GM21447 (cell line): ENCODE data around the gene ENTREP1.
"Not testable (repeated sequence)": the region's sequence is repeated elsewhere in the genome, so short reads cannot be mapped to it uniquely, and the experiment has no call there.

Source experiments
- ATAC-seq: cut with Tn5 transposase; IDR thresholded peaks from one replicate; pipeline ENCODE4 v1.9.1; 2021; ENCODE audit not compliant: unreplicated experiment

ENTREP1 gene, protein sequence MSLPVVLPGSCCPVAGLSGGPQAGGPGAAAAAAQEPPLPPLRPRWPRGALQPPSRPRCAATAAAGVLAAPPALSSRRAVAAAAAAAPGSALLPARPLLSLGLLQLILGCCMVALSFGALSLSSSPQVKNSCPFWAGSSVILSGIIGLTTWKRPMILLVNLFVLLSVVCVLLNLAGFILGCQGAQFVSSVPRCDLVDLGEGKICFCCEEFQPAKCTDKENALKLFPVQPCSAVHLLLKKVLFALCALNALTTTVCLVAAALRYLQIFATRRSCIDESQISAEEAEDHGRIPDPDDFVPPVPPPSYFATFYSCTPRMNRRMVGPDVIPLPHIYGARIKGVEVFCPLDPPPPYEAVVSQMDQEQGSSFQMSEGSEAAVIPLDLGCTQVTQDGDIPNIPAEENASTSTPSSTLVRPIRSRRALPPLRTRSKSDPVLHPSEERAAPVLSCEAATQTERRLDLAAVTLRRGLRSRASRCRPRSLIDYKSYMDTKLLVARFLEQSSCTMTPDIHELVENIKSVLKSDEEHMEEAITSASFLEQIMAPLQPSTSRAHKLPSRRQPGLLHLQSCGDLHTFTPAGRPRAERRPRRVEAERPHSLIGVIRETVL

DNA sequence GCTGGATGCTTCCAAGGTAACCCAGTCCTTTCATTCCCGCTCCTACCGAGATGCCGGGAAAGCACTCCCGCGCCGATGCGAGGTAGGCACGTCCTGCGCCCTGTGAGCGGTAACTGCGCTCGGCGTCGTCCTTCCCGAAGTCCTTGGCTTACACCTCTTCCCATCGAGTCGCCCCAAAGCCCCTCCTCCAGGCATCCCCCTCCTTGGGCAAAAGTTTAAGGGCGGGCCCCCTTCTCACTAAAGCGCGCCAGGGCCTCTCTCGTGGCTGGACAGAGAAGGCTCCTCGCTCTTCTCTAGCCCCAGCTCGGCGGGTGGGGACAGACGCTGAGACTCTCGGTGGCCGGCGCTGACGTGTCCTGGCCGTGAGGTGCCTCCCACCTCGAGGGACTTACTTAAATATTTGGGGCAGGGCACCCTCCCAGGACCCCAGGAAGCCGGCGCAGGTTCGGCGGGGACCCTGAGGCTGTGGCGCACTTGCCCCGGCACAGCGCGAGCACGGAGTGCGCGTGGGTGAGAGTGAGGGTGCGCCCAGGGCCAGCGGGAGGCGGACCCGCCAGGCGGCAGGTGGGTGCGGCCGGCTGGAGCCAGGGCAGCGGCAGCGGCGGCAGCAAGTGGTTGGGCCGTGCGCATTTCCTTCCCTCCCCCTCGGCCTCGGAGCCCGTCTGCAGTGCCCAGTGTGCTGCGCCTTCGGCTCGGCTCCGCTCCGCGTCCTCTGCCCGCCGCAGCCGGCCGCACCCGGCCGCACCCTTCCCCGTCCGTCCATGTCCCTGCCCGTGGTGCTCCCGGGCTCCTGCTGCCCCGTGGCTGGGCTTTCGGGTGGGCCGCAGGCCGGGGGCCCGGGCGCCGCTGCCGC, at the start of gene ENTREP1:
ENTREP1 (plus strand) TSS at position 667 of the 853 bp plus-strand sequence; CDS start at position 762, 95 bp downstream.
- ATAC-seq = peak; percentile 48

DNA sequence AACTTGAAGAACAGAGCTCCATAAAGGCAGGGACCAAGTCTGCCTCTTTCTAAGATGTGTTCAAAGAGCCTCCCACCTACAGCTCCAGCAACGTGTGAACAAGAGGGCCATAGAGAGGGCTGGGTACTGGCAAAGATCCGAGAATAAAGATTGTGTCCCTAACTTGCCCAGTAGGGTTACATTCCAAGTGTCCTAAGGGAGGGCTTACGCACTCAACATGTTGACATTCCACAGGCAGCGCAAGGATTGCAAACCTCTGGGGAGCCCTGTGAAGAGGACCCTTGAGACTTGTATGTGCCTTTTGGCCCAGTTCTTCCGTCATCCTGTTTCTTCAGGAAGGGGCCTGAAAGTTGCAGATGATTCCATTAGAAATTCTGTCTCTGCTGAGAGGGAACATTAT, 48.2 kb upstream of the ENTREP1 start:
- no peak for ATAC-seq

DNA sequence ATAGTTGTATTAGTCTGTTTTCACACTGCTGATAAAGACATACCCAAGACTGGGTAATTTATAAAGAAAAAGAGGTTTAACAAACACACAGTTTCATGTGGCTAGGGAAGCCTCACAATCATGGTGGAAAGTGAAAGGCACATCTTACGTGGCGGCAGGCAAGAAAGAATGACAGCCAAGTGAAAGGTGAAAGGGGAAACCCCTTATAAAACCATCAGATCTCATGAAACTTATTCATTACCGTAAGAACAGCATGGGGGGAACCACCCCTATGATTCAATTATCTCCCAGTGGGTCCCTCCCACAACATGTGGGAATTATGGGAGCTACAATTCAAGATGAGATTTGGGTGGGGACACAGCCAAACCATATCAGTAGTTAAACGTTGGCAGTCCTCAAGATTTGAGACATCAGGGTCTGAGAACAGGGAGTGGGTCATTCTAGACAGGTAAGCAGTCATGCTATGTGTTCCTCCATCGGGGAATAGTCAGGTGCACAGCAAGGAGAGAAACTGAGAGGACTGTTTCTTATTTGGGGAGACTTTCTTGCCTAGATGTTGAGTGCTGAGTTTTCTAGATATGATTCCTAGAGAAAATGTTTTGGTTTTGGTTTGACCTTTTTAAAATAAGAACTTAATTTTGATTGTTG, 45.8 kb upstream of the ENTREP1 start:
- peak; percentile 90 for ATAC-seq

DNA sequence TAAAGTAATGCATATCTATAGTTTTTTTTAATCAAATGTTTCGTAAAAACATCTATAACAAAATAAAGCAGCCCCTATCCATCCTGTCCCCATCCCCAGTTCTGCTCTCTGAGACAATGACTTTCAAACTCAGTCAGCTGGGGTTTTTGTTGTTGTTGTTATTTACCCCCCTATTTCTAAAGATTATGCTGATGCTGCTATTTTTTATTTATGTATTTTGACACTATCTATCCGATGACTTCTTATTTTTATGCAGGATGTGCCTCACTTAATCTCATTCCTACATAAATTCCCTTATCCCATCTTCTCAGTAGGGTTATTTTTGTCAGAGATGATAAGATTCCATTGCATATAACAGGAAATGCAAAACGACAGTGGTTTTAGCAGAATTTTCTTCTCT, 45.3 kb upstream of the ENTREP1 start:
- no peak for ATAC-seq

DNA sequence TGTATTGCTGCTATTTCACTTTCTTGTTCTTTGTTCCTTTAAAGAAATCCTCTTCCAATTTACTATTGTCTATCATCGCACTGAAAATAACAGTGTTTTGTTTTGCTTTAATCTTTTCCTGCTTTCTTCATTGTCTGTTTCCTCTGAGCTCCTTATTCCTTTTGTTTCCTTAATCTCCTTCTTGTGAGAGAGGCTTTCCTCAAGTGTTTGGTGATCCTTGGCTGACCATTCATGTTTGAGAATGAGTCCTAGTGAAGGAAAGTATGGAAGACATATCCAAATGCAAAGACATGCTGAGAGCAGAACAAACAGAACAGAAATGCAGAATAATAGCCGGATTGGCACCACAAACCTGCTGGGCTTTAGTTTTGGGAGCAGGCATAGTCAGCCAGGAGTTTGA, 42.0 kb upstream of the ENTREP1 start:
- ATAC-seq = no peak

DNA sequence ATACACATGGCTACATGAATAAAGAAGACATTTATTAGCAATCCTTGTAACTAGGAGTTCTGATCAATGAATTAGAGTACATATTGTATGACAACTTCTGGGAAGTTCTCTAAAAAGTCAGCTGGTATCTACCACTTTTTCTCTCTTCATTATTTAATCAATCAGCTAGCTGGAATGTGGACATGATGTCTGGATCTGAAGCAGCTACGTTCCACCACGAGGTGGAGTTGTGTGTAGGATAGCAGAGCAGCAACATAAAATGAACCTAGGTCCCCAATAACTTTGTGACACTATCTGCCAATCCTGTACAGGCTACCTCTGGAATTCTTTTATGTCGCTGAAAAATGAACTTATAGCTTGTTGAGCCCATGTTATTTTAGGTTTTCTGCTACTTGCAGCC, 32.9 kb upstream of the ENTREP1 start:
- no peak for ATAC-seq

DNA sequence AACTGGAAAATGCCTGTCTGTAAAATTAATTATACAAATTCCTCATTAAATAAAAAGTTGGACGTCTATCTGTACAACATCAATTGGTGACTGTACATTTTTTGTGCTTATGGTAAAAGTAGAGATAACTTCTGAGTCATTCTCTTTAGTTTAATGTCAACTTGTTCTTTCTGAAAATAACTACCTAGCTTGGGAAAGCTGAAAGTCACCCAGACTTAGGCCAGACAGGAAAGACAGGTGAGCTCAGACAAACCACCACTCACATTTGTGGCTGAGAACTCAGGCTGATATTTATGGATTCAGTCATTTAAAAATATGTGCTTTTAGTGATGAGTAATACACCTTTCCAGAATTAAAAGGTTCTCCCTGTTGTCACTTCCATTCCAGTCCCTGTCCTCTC, 31.9 kb upstream of the ENTREP1 start:
- ATAC-seq = no peak

DNA sequence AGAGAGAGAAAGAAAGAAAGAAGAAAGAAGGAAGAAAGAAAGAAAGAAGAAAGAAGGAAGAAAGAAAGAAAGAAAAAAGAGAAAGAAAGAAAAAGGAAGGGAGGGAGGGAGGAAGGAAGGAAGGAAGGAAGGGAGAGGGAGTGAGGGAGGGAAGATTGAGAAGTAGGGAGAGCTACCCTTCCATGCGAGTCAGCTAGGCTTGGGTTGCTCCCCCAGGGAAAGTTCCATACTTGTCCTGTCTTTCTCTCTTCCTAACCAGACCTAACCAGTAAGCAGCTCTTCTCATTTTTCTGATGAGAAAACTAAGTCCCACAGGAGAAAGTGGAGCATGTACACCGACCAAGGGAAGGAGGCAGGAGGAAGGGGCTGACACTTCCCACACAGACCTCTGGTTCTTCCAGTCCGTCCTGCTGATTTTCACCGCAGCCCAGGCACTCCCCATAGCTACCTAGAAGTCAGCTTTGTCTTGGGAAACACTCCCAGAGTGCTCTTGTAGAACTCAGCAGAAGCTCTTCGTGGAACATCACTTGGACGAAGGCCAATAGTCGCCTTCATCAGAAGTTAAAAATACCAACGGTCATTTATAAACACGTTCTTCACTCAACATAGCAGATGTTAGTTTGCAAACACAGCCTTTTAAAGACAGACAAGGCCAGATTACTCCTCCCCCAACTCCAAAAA, 29.0 kb upstream of the ENTREP1 start:
- no peak for ATAC-seq

DNA sequence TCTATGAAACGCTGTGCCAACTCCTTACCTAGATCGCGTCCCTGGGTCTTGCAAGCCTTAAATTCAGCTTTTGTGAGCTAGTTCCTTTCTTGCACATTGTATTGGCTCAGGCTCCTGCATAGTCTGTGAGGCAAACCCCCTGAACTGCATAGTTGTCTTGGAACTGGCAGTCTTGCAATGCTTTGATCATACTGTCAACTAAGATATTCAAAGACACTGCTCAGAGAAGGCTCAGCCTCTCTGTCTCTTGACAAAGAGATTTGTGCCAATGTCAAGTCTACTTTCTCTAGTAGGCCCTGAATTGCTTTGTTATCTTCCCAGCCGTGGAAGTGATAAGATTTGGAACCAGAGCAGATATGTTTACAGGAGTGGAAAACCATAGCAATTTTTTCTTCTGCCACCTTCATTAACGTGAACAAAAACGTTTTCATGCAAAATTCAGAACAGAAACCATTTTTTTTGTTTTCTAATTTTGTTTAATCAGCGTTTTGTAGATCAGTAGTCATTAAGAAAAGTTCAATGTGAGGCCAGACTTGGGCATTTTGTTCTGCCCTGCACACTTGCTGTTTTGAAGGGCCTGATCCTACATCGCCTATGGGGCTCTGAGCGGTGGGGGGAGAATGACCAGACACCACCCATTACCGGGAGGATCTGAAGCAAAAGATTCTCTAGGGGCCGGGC, 27.6 kb upstream of the ENTREP1 start:
- ATAC-seq = no peak

DNA sequence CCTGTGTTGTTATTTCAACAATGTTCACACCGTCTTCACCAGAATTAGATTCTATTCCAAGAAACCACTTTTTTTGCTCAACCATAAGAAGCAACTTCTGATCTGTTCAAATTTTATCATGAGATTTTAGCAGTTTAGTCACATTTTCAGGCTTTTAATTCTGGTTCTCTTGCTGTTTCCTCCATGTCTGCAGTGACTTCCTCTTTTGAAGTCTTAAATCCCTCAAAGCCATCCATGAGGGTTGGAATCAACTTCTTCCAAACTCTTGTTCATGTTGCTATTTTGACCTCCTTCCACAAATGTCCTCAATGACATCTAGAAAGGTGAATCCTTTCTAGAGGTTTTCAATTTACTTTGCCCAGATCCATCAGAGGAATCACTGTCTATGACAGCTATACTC, 25.7 kb upstream of the ENTREP1 start:
- ATAC-seq = no peak

DNA sequence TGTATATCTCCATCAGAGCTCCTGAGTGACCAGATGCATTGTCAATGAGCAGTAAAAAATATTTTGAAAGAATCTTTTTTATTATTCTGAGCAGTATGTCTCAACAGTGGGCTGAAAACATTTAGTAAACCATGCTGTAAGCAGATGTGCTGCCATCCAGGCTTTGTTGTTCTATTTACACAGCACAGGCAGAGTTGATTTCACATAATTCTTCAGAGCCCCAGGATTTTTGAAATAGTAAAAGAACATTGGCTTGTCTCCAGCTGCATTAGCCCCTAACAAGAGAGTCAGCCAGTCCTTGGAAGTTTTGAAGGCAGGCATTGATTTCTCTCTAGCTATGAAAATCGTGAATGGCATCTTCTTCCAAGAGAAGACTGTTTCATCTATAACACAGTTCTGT, 25.2 kb upstream of the ENTREP1 start:
- ATAC-seq = no peak

DNA sequence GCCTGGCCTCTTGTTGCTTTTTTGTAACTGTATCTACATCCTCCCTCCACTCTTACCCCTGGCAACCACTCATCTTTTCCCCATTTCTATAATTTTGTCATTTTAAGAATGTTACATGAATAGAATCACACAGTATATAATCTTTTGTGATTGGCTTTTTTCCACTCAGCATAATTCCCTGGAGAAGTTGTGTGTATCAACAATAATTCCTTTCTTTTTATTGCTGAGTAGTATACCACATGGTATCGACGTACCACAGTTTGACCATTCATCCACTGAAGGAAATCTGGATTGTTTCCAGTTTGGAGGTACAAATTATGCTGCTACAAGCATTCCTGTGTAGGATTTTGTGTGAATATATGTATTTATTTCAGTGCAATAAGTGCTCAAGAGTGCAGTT, 21.7 kb upstream of the ENTREP1 start:
- no peak for ATAC-seq

DNA sequence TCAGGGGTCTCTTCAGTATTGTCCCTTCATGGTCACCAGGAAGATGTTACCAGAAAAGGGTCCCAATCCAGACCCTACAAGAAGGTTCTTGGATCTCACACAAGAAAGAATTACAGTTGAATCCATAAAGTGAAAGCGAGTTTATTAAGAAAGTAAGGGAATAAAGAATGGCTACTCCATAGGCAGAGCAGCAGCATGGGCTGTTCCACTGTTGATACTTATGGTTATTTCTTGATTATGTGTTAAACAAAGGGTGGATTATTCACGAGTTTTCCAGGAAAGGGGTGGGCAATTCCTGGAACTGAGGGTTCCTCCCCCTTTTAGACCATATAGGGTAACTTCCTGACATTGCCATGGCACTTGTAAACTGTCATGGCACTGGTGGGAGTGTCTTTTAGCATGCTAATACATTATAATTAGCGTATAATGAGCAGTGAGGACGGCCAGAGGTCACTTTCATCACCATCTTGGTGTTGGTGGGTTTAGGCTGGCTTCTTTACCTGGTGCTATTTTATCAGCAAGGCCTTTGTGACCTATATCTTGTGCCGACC, 18.0 kb upstream of the ENTREP1 start:
- not testable (repeated sequence) for ATAC-seq

DNA sequence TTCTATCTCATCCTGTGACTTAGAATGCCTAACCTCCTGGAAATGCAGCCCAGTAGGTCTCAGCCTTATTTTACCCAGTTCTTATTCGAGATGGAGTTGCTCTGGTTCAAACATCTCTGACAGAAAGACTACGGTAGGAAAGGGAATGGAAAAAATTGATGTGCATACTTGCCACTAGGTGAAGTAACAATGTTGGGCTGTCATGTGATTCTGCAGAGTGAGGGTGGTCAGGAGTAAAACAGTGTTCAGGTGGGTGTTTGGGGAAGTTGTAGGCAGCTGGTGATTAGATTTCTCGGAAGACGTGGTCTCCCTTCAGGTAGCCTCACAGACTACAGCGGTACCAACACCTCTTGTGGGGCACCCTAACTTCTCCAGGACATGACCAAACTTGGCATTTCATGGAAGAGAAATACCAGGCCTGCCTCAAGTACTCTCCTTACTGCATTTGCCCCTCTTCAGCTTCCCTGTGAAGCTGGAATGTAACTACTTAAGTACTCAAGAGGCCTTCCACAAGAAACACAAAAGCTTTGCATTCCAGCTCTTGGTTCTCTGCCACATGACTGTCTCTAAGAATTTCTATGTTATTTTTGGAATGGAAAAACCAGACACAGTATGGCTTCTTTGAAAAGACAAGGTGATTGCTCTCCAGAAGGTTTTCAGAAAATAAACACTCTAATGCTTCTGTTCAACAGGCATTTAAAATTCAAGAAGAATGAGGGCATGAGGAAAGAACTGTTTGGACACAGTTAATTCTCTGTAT, 17.4 kb upstream of the ENTREP1 start:
- ATAC-seq = no peak

DNA sequence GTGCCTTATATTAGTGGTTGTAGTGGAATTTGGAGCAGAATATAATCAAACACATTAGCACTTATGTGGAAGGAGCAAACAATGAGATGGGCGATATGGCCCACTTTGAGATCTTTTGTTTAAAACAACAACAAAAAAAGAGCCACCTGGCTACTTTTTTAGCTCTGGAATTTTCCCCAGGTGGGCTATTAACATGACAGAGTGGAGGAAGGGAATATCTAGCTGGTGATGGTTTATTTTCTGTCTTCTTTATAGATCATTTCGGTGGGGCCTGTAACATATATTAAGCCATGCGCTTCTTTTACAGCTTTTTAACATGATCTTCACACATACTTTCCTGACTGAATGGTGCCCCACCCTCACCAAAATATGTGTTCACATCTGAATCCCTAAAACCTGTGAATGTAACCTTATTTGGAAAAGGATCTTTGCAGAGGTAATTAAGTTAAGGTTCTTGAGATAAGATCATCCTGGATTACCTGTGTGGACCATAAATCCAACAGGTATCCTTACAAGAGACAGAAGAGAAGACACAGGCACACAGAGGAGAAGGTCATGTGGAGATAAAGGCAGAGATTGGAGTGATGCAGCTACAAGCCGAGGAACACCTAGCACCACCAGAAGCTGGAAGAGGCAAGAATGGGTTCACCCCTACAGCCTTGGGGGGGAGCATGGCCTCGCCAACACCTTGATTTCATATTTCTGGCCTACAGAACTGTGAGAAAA, 16.6 kb upstream of the ENTREP1 start:
- ATAC-seq = no peak

DNA sequence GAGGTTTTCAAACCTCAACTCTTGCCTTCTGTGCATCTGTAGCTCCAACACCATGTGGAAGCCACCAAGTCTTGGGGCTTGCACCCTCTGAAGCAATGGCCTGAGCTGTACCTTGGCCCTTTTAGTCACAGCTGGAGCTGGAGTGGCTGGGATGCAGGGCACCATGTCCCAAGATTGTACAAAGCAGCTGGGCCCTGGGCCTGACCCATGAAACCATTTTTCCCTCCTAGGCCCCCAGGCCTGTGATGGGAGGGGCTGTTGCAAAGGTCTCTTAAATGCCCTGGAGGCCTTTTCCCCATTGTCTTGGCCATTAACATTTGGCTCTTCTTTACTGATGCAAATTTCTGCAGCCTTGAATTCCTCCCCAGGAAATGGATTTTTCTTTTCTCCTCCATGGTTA, 11.8 kb upstream of the ENTREP1 start:
- no peak for ATAC-seq

DNA sequence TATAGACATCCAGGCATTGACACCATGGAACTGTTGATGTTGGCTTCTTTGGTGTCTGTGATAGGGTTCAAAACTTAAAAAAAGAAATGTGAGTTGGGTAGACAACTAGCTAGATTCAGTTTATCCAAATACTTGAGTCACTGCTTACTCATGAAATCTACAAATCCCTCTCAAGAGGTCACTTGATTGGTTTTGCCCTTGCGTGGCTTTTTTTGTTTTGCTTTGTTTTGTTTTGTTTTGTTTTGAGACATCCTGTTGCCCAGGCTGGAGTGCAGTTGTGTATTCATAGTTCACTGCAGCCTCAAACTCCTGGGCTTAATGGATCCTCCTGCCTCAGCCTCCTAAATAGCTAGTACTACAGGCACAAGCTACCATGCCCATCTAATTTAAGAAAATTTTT, 10.5 kb upstream of the ENTREP1 start:
- ATAC-seq = no peak

DNA sequence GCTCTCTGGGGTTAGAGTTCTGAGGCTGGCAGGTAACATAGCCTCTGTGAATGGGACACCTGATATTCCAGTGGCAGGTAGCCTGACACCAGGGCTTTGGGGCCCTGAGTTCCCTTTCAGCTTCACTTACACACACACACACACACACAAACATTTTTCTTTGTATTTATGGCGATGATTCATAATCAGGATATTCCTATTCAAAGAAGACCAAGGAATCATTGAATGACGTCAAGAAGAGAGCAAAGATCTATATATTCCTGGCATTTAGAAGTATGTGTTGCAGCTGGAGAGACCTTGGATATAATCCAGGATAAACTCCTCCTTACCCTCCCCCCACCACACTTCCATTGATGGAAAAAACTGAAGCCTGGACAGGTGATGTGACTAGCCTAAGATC, 7.9 kb upstream of the ENTREP1 start:
- ATAC-seq = no peak
